WERI-Rb-1 (cell line): ENCODE measurements around the gene GIMAP2.

Experiments used
- DNase-seq: peaks from one replicate; pipeline ENCODE4 v3.0.0-alpha.2; 2020
- H3K27ac ChIP-seq: fragments of 250-450 bp; sonication (Bioruptor Pico); 2 replicates; pipeline ENCODE4 v1.5.1; 2020; ENCODE audit warnings: mild to moderate bottlenecking, moderate library complexity
- H3K27me3 ChIP-seq: fragments of 250-450 bp; sonication (Bioruptor Pico); 2 replicates; pipeline ENCODE4 v1.5.1; 2021; ENCODE audit warnings: mild to moderate bottlenecking, low read depth, moderate library complexity; ENCODE audit not compliant: insufficient read depth, severe bottlenecking
- H3K36me3 ChIP-seq: fragments of 250-450 bp; sonication (Bioruptor Pico); 2 replicates; pipeline ENCODE4 v1.5.1; 2020; ENCODE audit warnings: mild to moderate bottlenecking, moderate library complexity
- H3K4me3 ChIP-seq: 2 replicates; pipeline ENCODE4 v1.5.1; 2011; ENCODE audit warnings: low read depth, mild to moderate bottlenecking, control low read depth, low read length
- H3K9me3 ChIP-seq: fragments of 250-450 bp; sonication (Bioruptor Pico); 2 replicates; pipeline ENCODE4 v1.5.1; 2021; ENCODE audit warnings: mild to moderate bottlenecking, moderate library complexity; ENCODE audit not compliant: severe bottlenecking
- TF ChIP-seq, protein P1 (sequence below): IDR thresholded peaks from 2 replicates; pipeline ENCODE4 v1.5.1; 2011; ENCODE audit warnings: low read depth, mild to moderate bottlenecking, control low read depth, inconsistent platforms, low read length

Gene GIMAP2

DNA sequence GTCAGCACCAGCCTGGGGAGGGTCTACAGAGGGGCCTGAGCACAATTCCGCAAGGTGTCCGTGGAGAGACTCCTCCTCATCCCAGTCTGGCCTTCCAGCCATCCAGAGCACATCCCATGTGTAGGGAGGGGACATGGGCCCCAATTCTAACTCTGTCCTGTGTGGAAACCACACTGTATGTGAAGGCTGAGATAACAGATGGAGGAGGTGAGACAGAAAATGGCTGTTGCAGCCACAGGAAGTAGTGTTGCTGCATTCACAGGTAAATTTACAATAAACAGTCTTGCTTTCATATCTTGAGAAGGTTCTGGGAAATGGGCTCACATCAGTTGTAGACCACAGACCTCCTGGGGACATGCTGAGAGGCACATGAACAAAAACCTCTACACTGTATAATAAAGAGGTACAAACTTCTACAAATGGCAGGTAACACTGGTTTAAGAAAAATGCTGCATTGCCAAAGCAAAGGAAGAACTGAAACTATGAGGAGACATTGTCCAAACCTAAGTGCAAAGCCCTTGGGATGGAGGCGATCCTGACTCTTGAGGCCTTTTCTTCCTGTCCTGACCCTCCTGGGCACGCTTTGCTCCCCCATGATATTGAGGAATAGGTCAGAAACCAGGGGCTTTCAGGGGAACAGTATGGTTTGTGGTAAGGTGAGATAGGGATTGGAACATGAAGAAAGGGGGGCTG lies 21.6 kb upstream of the GIMAP2 start:
- Histone ChIP-seq H3K27me3 (no peaks in the 10 kb centered on the region), H3K36me3 (no peaks in the 10 kb centered on the region), H3K27ac (no peak overlapping the region), H3K9me3 (no peaks in the 10 kb centered on the region), H3K4me3 (no peak overlapping the region)
- no peak for DNase-seq
- TF ChIP-seq, protein P1, sequence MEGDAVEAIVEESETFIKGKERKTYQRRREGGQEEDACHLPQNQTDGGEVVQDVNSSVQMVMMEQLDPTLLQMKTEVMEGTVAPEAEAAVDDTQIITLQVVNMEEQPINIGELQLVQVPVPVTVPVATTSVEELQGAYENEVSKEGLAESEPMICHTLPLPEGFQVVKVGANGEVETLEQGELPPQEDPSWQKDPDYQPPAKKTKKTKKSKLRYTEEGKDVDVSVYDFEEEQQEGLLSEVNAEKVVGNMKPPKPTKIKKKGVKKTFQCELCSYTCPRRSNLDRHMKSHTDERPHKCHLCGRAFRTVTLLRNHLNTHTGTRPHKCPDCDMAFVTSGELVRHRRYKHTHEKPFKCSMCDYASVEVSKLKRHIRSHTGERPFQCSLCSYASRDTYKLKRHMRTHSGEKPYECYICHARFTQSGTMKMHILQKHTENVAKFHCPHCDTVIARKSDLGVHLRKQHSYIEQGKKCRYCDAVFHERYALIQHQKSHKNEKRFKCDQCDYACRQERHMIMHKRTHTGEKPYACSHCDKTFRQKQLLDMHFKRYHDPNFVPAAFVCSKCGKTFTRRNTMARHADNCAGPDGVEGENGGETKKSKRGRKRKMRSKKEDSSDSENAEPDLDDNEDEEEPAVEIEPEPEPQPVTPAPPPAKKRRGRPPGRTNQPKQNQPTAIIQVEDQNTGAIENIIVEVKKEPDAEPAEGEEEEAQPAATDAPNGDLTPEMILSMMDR: no peak

DNA sequence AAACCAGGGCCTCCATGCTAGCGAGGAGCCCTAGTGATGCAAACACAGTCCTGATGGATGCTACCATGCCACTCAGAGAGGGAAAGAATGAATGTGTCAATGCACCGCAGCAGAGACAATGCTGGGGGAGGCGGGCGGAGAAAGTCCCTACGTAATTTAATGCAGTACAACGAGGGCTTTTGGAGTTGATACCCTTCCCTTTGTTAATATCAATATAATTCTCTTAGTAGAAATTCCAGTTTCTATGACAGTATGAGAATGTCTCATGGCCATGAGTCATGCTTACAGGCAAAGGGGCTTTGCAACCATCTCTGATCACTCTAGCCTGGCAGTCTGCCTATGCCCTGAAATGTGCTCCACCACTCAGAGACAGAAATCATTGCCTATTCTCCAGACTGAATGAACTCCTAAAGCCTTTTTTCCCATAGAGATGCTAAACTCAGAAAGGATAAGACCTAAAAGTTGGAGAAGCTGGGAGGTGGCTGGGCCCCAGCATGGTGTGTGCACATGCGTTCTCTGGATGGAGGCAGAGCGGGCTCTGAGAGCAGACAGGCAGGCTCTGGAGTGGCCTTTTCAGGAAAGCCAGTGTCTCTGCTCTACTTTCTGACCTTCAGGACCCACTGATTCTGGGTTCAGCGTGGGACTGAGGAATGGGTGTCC lies 20.3 kb upstream of the GIMAP2 start:
- TF ChIP-seq, protein P1: no peak
- no peak for DNase-seq
- no peaks in the 10 kb centered on the region for H3K27me3 ChIP-seq
- H3K4me3 ChIP-seq: no peak overlapping the region
- no peaks in the 10 kb centered on the region for H3K9me3 ChIP-seq
- H3K27ac ChIP-seq: no peak overlapping the region
- no peaks in the 10 kb centered on the region for H3K36me3 ChIP-seq

DNA sequence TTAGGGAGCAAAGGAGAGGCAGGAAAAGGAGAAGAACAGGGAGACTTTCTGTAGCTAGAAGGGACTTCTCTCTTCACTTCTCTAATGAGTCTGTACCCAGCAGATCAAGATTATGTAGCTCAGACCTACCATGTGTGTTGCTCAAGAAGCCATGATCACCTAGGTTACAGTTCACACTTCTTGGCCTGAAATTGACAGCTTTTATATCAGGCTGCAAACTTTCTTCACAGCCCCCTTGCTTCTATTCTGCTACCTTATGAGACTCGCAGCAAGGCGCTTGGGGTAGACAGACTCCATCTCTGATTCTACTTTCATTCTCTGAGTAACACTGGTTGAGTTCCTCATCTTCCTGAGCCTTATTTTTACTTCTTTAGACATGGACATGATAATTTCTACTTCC lies 19.6 kb upstream of the GIMAP2 start:
- no peak for DNase-seq
- no peak overlapping the region for H3K27ac ChIP-seq
- H3K36me3 ChIP-seq: no peaks in the 10 kb centered on the region
- H3K4me3 ChIP-seq: no peak overlapping the region
- no peaks in the 10 kb centered on the region for H3K9me3 ChIP-seq
- TF ChIP-seq, protein P1: no peak
- H3K27me3 ChIP-seq: no peaks in the 10 kb centered on the region

DNA sequence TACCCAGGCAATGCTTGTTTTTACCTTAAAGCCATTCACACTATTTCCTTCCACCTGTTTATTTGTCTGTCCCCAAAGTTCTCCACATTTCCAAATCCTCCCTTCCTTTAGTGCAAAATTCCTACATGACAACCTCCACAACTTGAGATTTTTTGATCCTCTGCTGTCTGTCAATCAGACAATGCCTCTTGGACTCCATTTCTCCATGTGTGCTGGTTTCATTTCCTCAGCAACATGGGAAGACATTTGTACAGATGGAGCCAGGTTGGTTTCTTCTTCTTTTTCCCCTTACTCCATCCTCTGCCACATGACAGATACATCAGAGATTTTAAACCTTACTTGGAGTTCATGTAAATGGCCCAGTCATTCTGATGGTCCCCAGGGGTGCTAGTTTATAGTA lies 19.1 kb upstream of the GIMAP2 start:
- Histone ChIP-seq H3K27ac (no peak overlapping the region), H3K27me3 (no peaks in the 10 kb centered on the region), H3K36me3 (no peaks in the 10 kb centered on the region), H3K4me3 (no peak overlapping the region), H3K9me3 (no peaks in the 10 kb centered on the region)
- TF ChIP-seq, protein P1: no peak
- no peak for DNase-seq

DNA sequence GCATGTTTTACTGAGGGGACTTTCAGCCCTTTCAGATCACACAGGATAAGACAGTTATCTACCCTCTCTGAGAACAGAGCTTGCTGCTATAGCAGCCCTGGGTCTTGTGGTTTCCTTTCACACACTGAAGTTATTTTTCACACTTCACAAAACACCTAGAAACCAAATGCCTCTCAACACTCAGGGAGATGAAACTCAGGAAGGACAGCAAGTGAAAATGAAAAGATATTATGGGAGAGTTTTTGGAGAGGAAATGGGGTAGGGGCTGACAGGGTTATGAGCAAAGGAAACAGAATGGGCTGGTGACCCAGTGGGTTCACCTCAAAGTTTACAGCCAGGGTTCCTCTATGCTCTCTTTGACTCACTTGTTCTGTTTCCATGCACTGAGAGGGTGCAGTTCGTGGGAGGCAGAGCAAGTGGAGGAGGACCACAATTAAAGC lies 17.0 kb upstream of the GIMAP2 start:
- no peaks in the 10 kb centered on the region for H3K36me3 ChIP-seq
- H3K9me3 ChIP-seq: no peaks in the 10 kb centered on the region
- DNase-seq: no peak
- no peaks in the 10 kb centered on the region for H3K27me3 ChIP-seq
- TF ChIP-seq, protein P1: no peak
- no peak overlapping the region for H3K27ac ChIP-seq
- no peak overlapping the region for H3K4me3 ChIP-seq
